ENCODE measurements around the gene PNPO.
"Not testable (repeated sequence)": the region's sequence is repeated elsewhere in the genome, so short reads cannot be mapped to it uniquely, and the experiment has no call there.

Gene PNPO

GRCh38 chr17:47918006-47918405 is 23.4 kb upstream of the PNPO start:
- DNase-seq = no peak

- no peak for DNase-seq
These were observed 22.4 kb upstream of the PNPO start for GRCh38 chr17:47918991-47919390.

DNA sequence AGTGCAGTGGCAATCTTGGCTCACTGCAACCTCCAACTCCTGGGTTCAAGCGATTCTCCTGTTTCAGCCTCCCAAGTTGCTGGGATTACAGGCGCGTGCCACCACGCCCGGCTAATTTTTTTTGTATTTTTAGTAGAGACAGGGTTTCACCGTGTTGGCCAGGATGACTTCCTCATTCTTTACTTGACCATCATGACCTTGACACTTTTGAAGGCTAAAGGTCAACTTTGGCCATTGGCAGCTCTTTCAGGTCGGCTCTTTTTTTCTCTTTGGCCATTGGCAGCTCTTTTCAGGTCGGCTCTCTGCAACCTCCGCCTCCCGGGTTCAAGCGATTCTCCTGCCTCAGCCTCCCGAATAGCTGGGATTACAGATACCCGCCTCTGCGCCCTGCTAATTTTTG is 21.5 kb upstream of the PNPO start:
- DNase-seq = not testable (repeated sequence)

- DNase-seq = no peak
These were observed 16.3 kb upstream of the PNPO start for GRCh38 chr17:47924785-47925677.

- DNase-seq = no peak
These were observed 15.7 kb upstream of the PNPO start for GRCh38 chr17:47925678-47925988.

- no peak for DNase-seq
These were observed 13.5 kb upstream of the PNPO start for GRCh38 chr17:47927821-47928400.

DNA sequence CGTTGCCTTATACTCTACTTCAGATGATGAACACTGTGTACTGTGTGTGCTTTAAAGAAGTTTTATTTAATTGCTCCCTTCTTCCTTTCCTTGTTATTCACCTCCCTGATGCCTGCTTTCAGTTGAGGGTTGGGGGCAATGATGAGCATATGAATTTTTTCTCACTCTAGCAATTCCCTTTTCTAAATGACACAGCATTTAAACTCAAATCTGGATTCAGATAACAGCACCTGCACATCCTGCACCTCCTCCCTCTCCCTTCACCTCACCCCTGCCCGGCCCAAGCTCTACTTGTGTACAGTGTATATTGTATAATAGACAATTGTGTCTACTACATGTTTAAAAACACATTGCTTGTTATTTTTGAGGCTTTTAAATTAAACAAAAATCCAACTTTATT is 13.0 kb upstream of the PNPO start:
- DNase-seq = no peak

- DNase-seq = no peak
These were observed 12.0 kb upstream of the PNPO start for GRCh38 chr17:47929218-47930000.

- no peak for DNase-seq
These were observed 9.5 kb upstream of the PNPO start for GRCh38 chr17:47931848-47932247.

GRCh38 chr17:47934856-47935255 is 6.5 kb upstream of the PNPO start:
- DNase-seq = no peak

DNA sequence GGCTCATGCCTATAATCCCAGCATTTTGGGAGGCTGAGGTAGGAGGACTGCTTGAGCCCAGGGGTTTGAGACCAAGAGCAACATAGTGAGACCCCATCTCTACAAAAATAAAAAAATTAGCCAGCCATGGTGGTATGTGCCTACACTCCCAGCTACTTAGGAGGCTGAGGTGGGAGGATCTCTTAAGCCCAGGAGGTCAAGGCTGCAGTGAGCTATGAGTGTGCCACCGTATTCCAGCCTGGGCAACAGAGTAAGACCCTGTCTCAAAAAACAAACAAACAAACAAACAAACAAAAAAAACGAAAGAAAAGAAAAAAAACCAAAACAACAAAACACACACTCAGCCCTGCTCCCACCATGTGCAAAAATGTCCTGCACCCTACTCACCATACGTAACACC is 5.9 kb upstream of the PNPO start:
- not testable (repeated sequence) for DNase-seq

- DNase-seq = no peak
These were observed 5.4 kb upstream of the PNPO start for GRCh38 chr17:47935961-47936360.

GRCh38 chr17:47937941-47938340 is 3.4 kb upstream of the PNPO start:
- DNase-seq = no peak

DNA sequence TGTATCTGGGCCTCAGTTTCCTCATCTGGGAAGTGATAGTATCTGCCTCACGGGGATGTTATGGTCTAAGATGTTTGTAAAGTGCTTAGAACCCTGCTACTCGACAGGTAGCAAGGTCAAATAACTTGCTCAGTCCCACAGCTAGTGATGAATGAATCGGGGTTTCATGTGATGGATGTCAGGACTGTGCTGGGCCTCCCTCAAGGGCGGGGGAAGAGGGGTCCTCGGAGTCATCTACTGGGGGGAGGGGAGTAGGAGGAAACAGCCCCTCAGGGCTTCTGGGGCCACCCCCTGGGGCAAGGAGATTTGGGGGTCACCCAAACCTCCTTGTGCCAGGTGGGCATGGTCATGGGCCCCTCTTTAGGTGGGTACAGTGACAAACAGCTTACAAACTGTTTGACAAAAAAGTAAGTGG is 732 bp downstream of the PNPO start:
- no peak for DNase-seq

GRCh38 chr17:47942568-47942967 is 1.2 kb downstream of the PNPO start:
- no peak for DNase-seq

- DNase-seq = peak in 4 of 14 donors; percentile 27 to 55 (median 32)
These were observed 3.7 kb downstream of the PNPO start for GRCh38 chr17:47945080-47945479.

- peak in 8 of 14 donors; percentile 11 to 87 (median 32) for DNase-seq
These were observed 4.4 kb downstream of the PNPO start for GRCh38 chr17:47945529-47946508.

- no peak for DNase-seq
These were observed 5.1 kb downstream of the PNPO start for GRCh38 chr17:47946516-47946915.

DNA sequence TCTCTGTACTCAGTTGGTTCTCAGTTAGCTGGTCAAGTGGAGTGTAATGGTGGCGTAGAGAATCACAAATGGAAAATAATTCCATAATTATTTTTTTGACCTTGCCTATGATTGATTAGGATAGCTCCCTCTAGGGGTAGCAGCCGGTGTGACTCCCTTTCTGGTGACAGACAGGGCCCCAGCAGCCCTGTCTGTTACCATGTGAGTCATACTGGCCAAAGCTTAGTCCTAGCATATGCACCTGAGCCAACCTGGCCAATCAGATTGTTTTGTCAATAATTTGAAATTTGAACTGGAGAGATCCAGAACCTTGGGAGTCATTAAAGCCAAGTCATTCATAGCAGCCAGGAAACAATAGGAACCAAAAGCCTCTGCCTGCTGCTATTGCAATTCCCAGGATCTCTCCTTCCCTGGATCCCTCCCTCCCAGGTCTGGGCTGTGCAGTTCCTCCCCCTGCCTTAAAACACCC is 5.6 kb downstream of the PNPO start:
- DNase-seq = peak in 10 of 14 donors; percentile 3 to 51 (median 26)

GRCh38 chr17:47948706-47949196 is 7.4 kb downstream of the PNPO start:
- peak in 3 of 14 donors; percentile 8 to 86 (median 19) for DNase-seq

GRCh38 chr17:47949197-47949759 is 7.9 kb downstream of the PNPO start:
- DNase-seq = peak in 12 of 14 donors; percentile 48 to 85 (median 64)

All from C1 segment of cervical spinal cord (tissue), 14 donors.